ENCODE measurements around the gene RABGAP1L.

- TF ChIP-seq CTCF (conservative IDR thresholded peaks at IDR 0.05; ENCODE audit: low read length) (no peak), EZH2phosphoT487 (IDR thresholded peaks at IDR 0.05; ENCODE audit: borderline replicate concordance, low read depth, low read length) (no peak)
Measured at GRCh38 chr1:174663358-174663757, 504.0 kb downstream of the RABGAP1L start.

Measured in OCI-LY7 (cell line).